Activated CD4-positive, alpha-beta memory T cell treated with anti-CD3 and anti-CD28 coated beads, Interleukin-2, amount 10 ng/mL, durations not matched to agents 7 days and 5 days (primary cell): ENCODE data around the gene PCDHB5. TPM values are rescaled to one million over a fixed set of nuclear protein-coding genes. Genes with fewer than 3 reads are reported as not detected.

Experiments
- total RNA-seq, 2 experiments: library from RNA; stranded (reverse); gene quantifications; one replicate each; pipeline ENCODE4 v1.2.3, GENCODE V29; 2021

The PCDHB5 gene
- total RNA-seq, 2 experiments from 2014 or later: not detected

Other genes with a start within 250 kb of the PCDHB5 start
- not detected for gene PCDHAC1, start 208.9 kb upstream of the PCDHB5 start, total RNA-seq
- gene PCDHAC2, start 168.7 kb upstream of the PCDHB5 start, total RNA-seq: not detected
- not detected for gene PCDHB1, start 83.8 kb upstream of the PCDHB5 start, total RNA-seq
- gene PCDHB2, start 40.6 kb upstream of the PCDHB5 start, total RNA-seq: under 1 TPM in 1 of 2 experiments, not detected in 1; 0.20 TPM
- gene PCDHB3, start 34.7 kb upstream of the PCDHB5 start, total RNA-seq: not detected
- not detected for gene PCDHB4, start 13.4 kb upstream of the PCDHB5 start, total RNA-seq
- gene PCDHB6, start 14.9 kb downstream of the PCDHB5 start, total RNA-seq: not detected
- not detected for gene PCDHB7, start 37.4 kb downstream of the PCDHB5 start, total RNA-seq
- not detected for gene PCDHB8, start 42.6 kb downstream of the PCDHB5 start, total RNA-seq
- not detected for gene PCDHB16, start 47.2 kb downstream of the PCDHB5 start, total RNA-seq
- gene PCDHB9, start 52.0 kb downstream of the PCDHB5 start, total RNA-seq: not detected
- not detected for gene PCDHB10, start 57.1 kb downstream of the PCDHB5 start, total RNA-seq
- not detected for gene PCDHB11, start 64.4 kb downstream of the PCDHB5 start, total RNA-seq
- not detected for gene PCDHB12, start 73.5 kb downstream of the PCDHB5 start, total RNA-seq
- not detected for gene PCDHB13, start 78.7 kb downstream of the PCDHB5 start, total RNA-seq
- gene PCDHB14, start 88.1 kb downstream of the PCDHB5 start, total RNA-seq: not detected
- not detected for gene PCDHB15, start 110.2 kb downstream of the PCDHB5 start, total RNA-seq
- under 1 TPM; 0.38 to 0.50 TPM for gene SLC25A2, start 168.8 kb downstream of the PCDHB5 start, total RNA-seq
- 10 to 100 TPM; 74.3 to 75.1 TPM for gene TAF7, start 185.6 kb downstream of the PCDHB5 start, total RNA-seq
- gene PCDHGA1, start 195.3 kb downstream of the PCDHB5 start, total RNA-seq: under 1 TPM in 1 of 2 experiments, not detected in 1; 0.05 TPM
- under 1 TPM in 1 of 2 experiments, not detected in 1; 0.05 TPM for gene PCDHGA2, start 203.6 kb downstream of the PCDHB5 start, total RNA-seq
- gene PCDHGA3, start 208.6 kb downstream of the PCDHB5 start, total RNA-seq: not detected
- under 1 TPM in 1 of 2 experiments, not detected in 1; 0.13 TPM for gene PCDHGB1, start 214.9 kb downstream of the PCDHB5 start, total RNA-seq
- under 1 TPM; 0.08 to 0.10 TPM for gene PCDHGA4, start 219.8 kb downstream of the PCDHB5 start, total RNA-seq
- under 1 TPM; 0.18 to 0.23 TPM for gene PCDHGB2, start 224.8 kb downstream of the PCDHB5 start, total RNA-seq
- not detected for gene PCDHGA5, start 229.0 kb downstream of the PCDHB5 start, total RNA-seq
- under 1 TPM; 0.10 to 0.25 TPM for gene PCDHGB3, start 235.0 kb downstream of the PCDHB5 start, total RNA-seq
- under 1 TPM; 0.10 TPM for gene PCDHGA6, start 238.7 kb downstream of the PCDHB5 start, total RNA-seq
- under 1 TPM in 1 of 2 experiments, not detected in 1; 0.08 TPM for gene PCDHGA7, start 247.5 kb downstream of the PCDHB5 start, total RNA-seq